H9 (cell line): Measurements from ENCODE around the gene VIT. TPM values are rescaled to one million over a fixed set of nuclear protein-coding genes. Genes with fewer than 3 reads are reported as not detected.

ENCODE experiments used
- DNase-seq: peaks from one replicate; pipeline ENCODE4 v3.0.0-alpha.2; 2017
- H2AFZ ChIP-seq: one replicate; pipeline ENCODE4 v1.6.1; 2013; ENCODE audit warnings: mild to moderate bottlenecking, low read length, control low read depth, moderate library complexity
- H2AK5ac ChIP-seq: 2 replicates; pipeline ENCODE4 v1.6.1; 2013; ENCODE audit warnings: low read length, control low read depth, mixed read lengths; ENCODE audit not compliant: insufficient read length
- H2BK120ac ChIP-seq: one replicate; pipeline ENCODE4 v1.6.1; 2013; ENCODE audit warnings: low read depth, mild to moderate bottlenecking, low read length, control low read depth, inconsistent platforms; ENCODE audit not compliant: poor library complexity, severe bottlenecking
- H2BK12ac ChIP-seq: 2 replicates; pipeline ENCODE4 v1.6.1; 2013; ENCODE audit warnings: low read length, control low read depth, mixed read lengths, low read depth; ENCODE audit not compliant: insufficient read length
- H2BK15ac ChIP-seq: 2 replicates; pipeline ENCODE4 v1.6.1; 2013; ENCODE audit warnings: low read depth, low read length, control low read depth
- H2BK20ac ChIP-seq: one replicate; pipeline ENCODE4 v1.6.1; 2013; ENCODE audit warnings: low read depth, mild to moderate bottlenecking, low read length, control low read depth, inconsistent platforms; ENCODE audit not compliant: poor library complexity, severe bottlenecking
- H2BK5ac ChIP-seq: 2 replicates; pipeline ENCODE4 v1.6.1; 2013; ENCODE audit warnings: low read length, control low read depth, mixed read lengths; ENCODE audit not compliant: insufficient read length
- H3K14ac ChIP-seq: 2 replicates; pipeline ENCODE4 v1.6.1; 2013; ENCODE audit warnings: low read length, control low read depth; ENCODE audit not compliant: insufficient read depth
- H3K18ac ChIP-seq: 2 replicates; pipeline ENCODE4 v1.6.1; 2013; ENCODE audit warnings: low read depth, mild to moderate bottlenecking, mixed read lengths, low read length, control low read depth; ENCODE audit not compliant: insufficient read length
- H3K23ac ChIP-seq: 2 replicates; pipeline ENCODE4 v1.6.1; 2013; ENCODE audit warnings: low read length, control low read depth, mixed read lengths, low read depth; ENCODE audit not compliant: insufficient read length
- H3K23me2 ChIP-seq: 2 replicates; pipeline ENCODE4 v1.6.1; 2013; ENCODE audit warnings: low read depth, mild to moderate bottlenecking, mixed read lengths, low read length, control low read depth; ENCODE audit not compliant: insufficient read length, poor library complexity, severe bottlenecking
- H3K27ac ChIP-seq: 2 replicates; pipeline ENCODE4 v1.5.1; 2013; ENCODE audit warnings: low read length, control low read depth, mixed read lengths, low read depth; ENCODE audit not compliant: insufficient read length
- H3K27me3 ChIP-seq: 2 replicates; pipeline ENCODE4 v1.6.1; 2013; ENCODE audit warnings: low read length, control low read depth, inconsistent platforms; ENCODE audit not compliant: insufficient read depth
- H3K4ac ChIP-seq: 2 replicates; pipeline ENCODE4 v1.6.1; 2013; ENCODE audit warnings: low read depth, mild to moderate bottlenecking, control low read depth, inconsistent platforms, low read length, moderate library complexity
- H3K4me1 ChIP-seq: 2 replicates; pipeline ENCODE4 v1.6.1; 2013; ENCODE audit warnings: low read length, control low read depth, inconsistent platforms; ENCODE audit not compliant: insufficient read depth
- H3K4me2 ChIP-seq: 2 replicates; pipeline ENCODE4 v1.6.1; 2013; ENCODE audit warnings: low read length, control low read depth, mixed read lengths; ENCODE audit not compliant: insufficient read length, insufficient read depth
- H3K56ac ChIP-seq: 2 replicates; pipeline ENCODE4 v1.6.1; 2013; ENCODE audit warnings: low read depth, mild to moderate bottlenecking, mixed read lengths, low read length, control low read depth; ENCODE audit not compliant: insufficient read length
- H3K79me1 ChIP-seq: 2 replicates; pipeline ENCODE4 v1.6.1; 2013; ENCODE audit warnings: low read depth, mild to moderate bottlenecking, moderate library complexity, low read length, control low read depth, inconsistent platforms; ENCODE audit not compliant: insufficient read depth, poor library complexity, severe bottlenecking
- H3K79me2 ChIP-seq: 2 replicates; pipeline ENCODE4 v1.6.1; 2013; ENCODE audit warnings: low read length, control low read depth, inconsistent platforms; ENCODE audit not compliant: insufficient read depth
- H3K9ac ChIP-seq: 2 replicates; pipeline ENCODE4 v1.6.1; 2013; ENCODE audit warnings: low read length, control low read depth, mixed read lengths; ENCODE audit not compliant: insufficient read length; ENCODE audit errors: extremely low read depth
- H3K9me3 ChIP-seq: one replicate; pipeline ENCODE4 v1.6.1; 2013; ENCODE audit warnings: low read depth, low read length, inconsistent platforms; ENCODE audit not compliant: control insufficient read depth
- H3T11ph ChIP-seq: one replicate; pipeline ENCODE4 v1.6.1; 2013; ENCODE audit warnings: mild to moderate bottlenecking, low read length, control low read depth, inconsistent platforms
- H4K20me1 ChIP-seq: one replicate; pipeline ENCODE4 v1.6.1; 2013; ENCODE audit not compliant: control insufficient read depth, insufficient read length, insufficient read depth
- H4K5ac ChIP-seq: 2 replicates; pipeline ENCODE4 v1.6.1; 2013; ENCODE audit warnings: low read depth, mild to moderate bottlenecking, mixed read lengths, low read length, control low read depth; ENCODE audit not compliant: insufficient read length
- H4K8ac ChIP-seq: replicated peaks from 2 replicates; pipeline ENCODE4 v1.6.1; 2013; ENCODE audit warnings: low read length, control low read depth, mixed read lengths, low read depth; ENCODE audit not compliant: insufficient read length
- H4K91ac ChIP-seq: 2 replicates; pipeline ENCODE4 v1.6.1; 2013; ENCODE audit warnings: low read depth, mild to moderate bottlenecking, moderate library complexity, mixed read lengths, low read length, control low read depth; ENCODE audit not compliant: insufficient read length
- H3K27ac Mint-ChIP-seq, 3 experiments: 2 replicates in 2 of 3; 3 replicates in 1 of 3; pipeline ENCODE4 v1.8.0; 2020 to 2021; ENCODE audit warnings: mixed read lengths in 3 of 3, mild to moderate bottlenecking in 1 of 3, moderate library complexity in 1 of 3
- H3K27me3 Mint-ChIP-seq: 2 replicates; pipeline ENCODE4 v1.8.0; 2021; ENCODE audit warnings: low read depth, mild to moderate bottlenecking, moderate library complexity, mixed read lengths
- H3K36me3 Mint-ChIP-seq, 3 experiments: 2 replicates in 2 of 3; 3 replicates in 1 of 3; pipeline ENCODE4 v1.8.0; 2020 to 2021; ENCODE audit warnings: low read depth in 3 of 3, mixed read lengths in 3 of 3; ENCODE audit not compliant: insufficient read depth in 1 of 3
- H3K4me1 Mint-ChIP-seq, 2 experiments: 2 replicates each; pipeline ENCODE4 v1.8.0; 2020; ENCODE audit warnings: mixed read lengths in 2 of 2
- H3K4me3 Mint-ChIP-seq, 2 experiments: 2 replicates in 1 of 2; 3 replicates in 1 of 2; pipeline ENCODE4 v1.8.0; 2020 to 2021; ENCODE audit warnings: mild to moderate bottlenecking in 2 of 2, mixed read lengths in 2 of 2, moderate library complexity in 1 of 2
- H3K9me3 Mint-ChIP-seq, 2 experiments: 2 replicates in 1 of 2; 3 replicates in 1 of 2; pipeline ENCODE4 v1.8.0; 2020; ENCODE audit warnings: mild to moderate bottlenecking in 2 of 2, mixed read lengths in 2 of 2, moderate library complexity in 1 of 2
- CTCF ChIP-seq: fragments of 200-600 bp; sonication (generic); conservative IDR thresholded peaks from 3 replicates; pipeline ENCODE4 v1.8.0; 2021; ENCODE audit warnings: antibody characterized with exemption, mild to moderate bottlenecking
- WGBS: extraction: QIAGEN DNeasy Blood & Tissue Kit; methylation state at CpG from one replicate; pipeline ENCODE4 v1.1.7; 2013; ENCODE audit warnings: missing lambda C conversion rate, low lambda C conversion rate, mixed read lengths; ENCODE audit not compliant: insufficient read length; ENCODE audit errors: extremely low coverage; 5-methylcytosine and 5-hydroxymethylcytosine counted together
- total RNA-seq: library from RNA; stranded (reverse); gene quantifications from 2 replicates; pipeline ENCODE4 v1.2.1, GENCODE V29; 2021

Gene VIT
- total RNA-seq, 1 experiment from 2014 or later, result 0.15 TPM

GRCh38 chr2:36819095-36819711 is 122.7 kb downstream of the VIT start:
- Histone ChIP-seq H2BK120ac (no peak overlapping the region), H3K9ac (no peak overlapping the region), H3K23ac (no peak overlapping the region), H2AK5ac (no peak overlapping the region), H3K27ac (no peak overlapping the region), H4K8ac (no peak overlapping the region), H4K20me1 (no peaks in the 10 kb centered on the region), H2BK15ac (no peak overlapping the region), H4K91ac (no peak overlapping the region), H3K56ac (no peak overlapping the region), H3K27me3 (no peaks in the 10 kb centered on the region), H3K4ac (no peak overlapping the region), H3T11ph (no peak overlapping the region), H3K4me1 (0 out of 2 replicates have a peak, but pooled peaks cover 2% of the 10 kb centered on the region), H3K18ac (no peak overlapping the region), H2AFZ (no peak overlapping the region), H2BK12ac (no peak overlapping the region), H3K4me2 (no peak overlapping the region), H3K23me2 (no peaks in the 10 kb centered on the region), H3K9me3 (no peaks in the 10 kb centered on the region), H3K79me1 (no peaks in the 10 kb centered on the region), H3K14ac (no peak overlapping the region), H2BK20ac (no peak overlapping the region), H3K79me2 (no peaks in the 10 kb centered on the region), H2BK5ac (no peak overlapping the region), H4K5ac (no peak overlapping the region)
- Mint-ChIP-seq H3K4me1 (peaks cover 21 to 22% of the 10 kb centered on the region in 2 experiments), H3K4me3 (no peak overlapping the region), H3K36me3 (no peaks in the 10 kb centered on the region), H3K9me3 (no peaks in the 10 kb centered on the region), H3K27me3 (no peaks in the 10 kb centered on the region; the same call in 1 of the 2 replicates), H3K27ac (no peak overlapping the region)
- no peak for DNase-seq
- WGBS, result no CpG with 5 or more reads among the region's 4 CpGs
- peak; percentile 59 for TF ChIP-seq CTCF
